ENCODE measurements around the gene RHBDD2. TPM values are rescaled to one million over a fixed set of nuclear protein-coding genes. Genes with fewer than 3 reads are reported as not detected.
"Not testable (repeated sequence)": the region's sequence is repeated elsewhere in the genome, so short reads cannot be mapped to it uniquely, and the experiment has no call there.

Gene RHBDD2
- total RNA-seq, 1 donor, result 27.5 TPM

DNA sequence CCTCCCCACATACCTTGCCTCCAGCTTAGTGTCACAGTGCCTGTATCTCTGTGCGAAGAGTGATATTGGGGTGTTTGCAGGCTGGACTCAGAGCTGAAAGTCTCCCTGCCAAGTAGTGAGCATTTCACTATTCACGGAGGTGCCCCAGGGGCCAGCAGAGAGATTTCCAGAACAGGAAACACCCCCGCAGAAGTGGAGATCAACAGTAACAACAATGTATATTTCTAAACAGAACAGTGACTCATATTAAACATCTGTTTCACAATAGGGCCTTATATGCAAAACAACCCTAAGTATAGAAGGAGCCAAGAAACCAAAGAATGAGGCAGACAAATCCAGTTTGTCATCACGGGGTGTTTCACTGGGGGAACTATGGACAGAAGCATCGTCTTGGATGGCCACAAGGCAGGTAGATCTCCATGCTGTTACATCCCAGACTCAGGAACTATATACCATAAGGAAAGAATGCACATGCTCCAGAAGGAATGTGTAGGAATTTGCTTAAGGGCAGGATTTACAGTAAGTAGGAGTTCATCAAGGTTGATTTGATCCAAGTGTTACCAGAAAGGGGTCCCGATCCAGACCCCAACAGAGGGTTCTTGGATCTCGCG is 35.9 kb upstream of the RHBDD2 start:
- peak overlapping the region; percentile 8 for H3K4me3 ChIP-seq (ENCODE audit: insufficient read depth, low read length)
- H3K79me2 ChIP-seq (ENCODE audit: insufficient read depth, low read length), result no peaks in the 10 kb centered on the region
- H2AFZ ChIP-seq (ENCODE audit: low read length), result no peak overlapping the region
- H4K20me1 ChIP-seq (ENCODE audit: insufficient read depth, low read length), result no peaks in the 10 kb centered on the region
- no peaks in the 10 kb centered on the region for H3K27me3 ChIP-seq (ENCODE audit: insufficient read depth, low read length)
- H3K4me2 ChIP-seq (ENCODE audit: insufficient read depth, low read length), result peak overlapping the region; percentile 60
- H3K27ac ChIP-seq (ENCODE audit: low read depth, low read length), result no peak overlapping the region
- peak; percentile 78 for DNase-seq (ENCODE audit: insufficient read length, low spot score, missing footprints)
- TF ChIP-seq, protein P1, sequence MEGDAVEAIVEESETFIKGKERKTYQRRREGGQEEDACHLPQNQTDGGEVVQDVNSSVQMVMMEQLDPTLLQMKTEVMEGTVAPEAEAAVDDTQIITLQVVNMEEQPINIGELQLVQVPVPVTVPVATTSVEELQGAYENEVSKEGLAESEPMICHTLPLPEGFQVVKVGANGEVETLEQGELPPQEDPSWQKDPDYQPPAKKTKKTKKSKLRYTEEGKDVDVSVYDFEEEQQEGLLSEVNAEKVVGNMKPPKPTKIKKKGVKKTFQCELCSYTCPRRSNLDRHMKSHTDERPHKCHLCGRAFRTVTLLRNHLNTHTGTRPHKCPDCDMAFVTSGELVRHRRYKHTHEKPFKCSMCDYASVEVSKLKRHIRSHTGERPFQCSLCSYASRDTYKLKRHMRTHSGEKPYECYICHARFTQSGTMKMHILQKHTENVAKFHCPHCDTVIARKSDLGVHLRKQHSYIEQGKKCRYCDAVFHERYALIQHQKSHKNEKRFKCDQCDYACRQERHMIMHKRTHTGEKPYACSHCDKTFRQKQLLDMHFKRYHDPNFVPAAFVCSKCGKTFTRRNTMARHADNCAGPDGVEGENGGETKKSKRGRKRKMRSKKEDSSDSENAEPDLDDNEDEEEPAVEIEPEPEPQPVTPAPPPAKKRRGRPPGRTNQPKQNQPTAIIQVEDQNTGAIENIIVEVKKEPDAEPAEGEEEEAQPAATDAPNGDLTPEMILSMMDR (IDR thresholded peaks at IDR 0.05; ENCODE audit: extremely low read depth, low read depth, low read length), result no peak
- no peaks in the 10 kb centered on the region for H3K36me3 ChIP-seq (ENCODE audit: insufficient read depth, low read length)
- peaks cover 5% of the 10 kb centered on the region for H3K4me1 ChIP-seq (ENCODE audit: insufficient read depth, low read length)
- no peaks in the 10 kb centered on the region for H3K9me3 ChIP-seq (ENCODE audit: low read depth, low read length)

- H3K36me3 ChIP-seq (ENCODE audit: insufficient read depth, low read length), result no peaks in the 10 kb centered on the region
These were observed 35.2 kb upstream of the RHBDD2 start for GRCh38 chr7:75843613-75844116.

DNA sequence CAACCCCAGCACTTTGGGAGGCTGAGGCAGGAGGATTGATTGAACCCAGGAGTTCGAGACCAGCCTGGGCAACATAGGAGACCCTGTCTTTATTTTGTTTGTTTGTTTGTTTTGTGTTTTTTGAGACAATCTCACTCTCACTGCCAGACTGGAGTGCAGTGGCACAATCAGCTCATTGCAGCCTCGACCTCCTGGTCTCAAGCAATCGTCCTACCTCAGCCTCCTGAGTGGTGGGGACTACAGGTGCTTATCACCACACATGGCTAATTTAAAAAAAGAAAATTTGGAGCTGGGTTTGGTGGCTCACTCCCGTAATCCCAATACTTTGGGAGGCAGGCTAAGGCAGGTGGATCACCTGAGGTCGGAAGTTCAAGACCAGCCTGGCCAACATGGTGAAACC is 34.7 kb upstream of the RHBDD2 start:
- Histone ChIP-seq H3K9me3 (ENCODE audit: low read depth, low read length) (no peaks in the 10 kb centered on the region), H3K36me3 (ENCODE audit: insufficient read depth, low read length) (no peaks in the 10 kb centered on the region), H3K27ac (ENCODE audit: low read depth, low read length) (no peak overlapping the region), H3K4me2 (ENCODE audit: insufficient read depth, low read length) (no peak overlapping the region), H3K4me3 (ENCODE audit: insufficient read depth, low read length) (no peak overlapping the region), H3K79me2 (ENCODE audit: insufficient read depth, low read length) (no peaks in the 10 kb centered on the region), H3K27me3 (ENCODE audit: insufficient read depth, low read length) (no peaks in the 10 kb centered on the region), H4K20me1 (ENCODE audit: insufficient read depth, low read length) (no peaks in the 10 kb centered on the region), H3K4me1 (ENCODE audit: insufficient read depth, low read length) (peaks cover 5% of the 10 kb centered on the region), H2AFZ (ENCODE audit: low read length) (no peak overlapping the region)
- DNase-seq (ENCODE audit: insufficient read length, low spot score, missing footprints), result no peak
- TF ChIP-seq, protein P1 (IDR thresholded peaks at IDR 0.05; ENCODE audit: extremely low read depth, low read depth, low read length), result no peak

More at GRCh38 chr7:75843613-75844116, 35.2 kb upstream of the RHBDD2 start:
- no peaks in the 10 kb centered on the region for H3K79me2 ChIP-seq (ENCODE audit: insufficient read depth, low read length)
- no peaks in the 10 kb centered on the region for H3K9me3 ChIP-seq (ENCODE audit: low read depth, low read length)
- no peak overlapping the region for H3K27ac ChIP-seq (ENCODE audit: low read depth, low read length)
- no peaks in the 10 kb centered on the region for H3K27me3 ChIP-seq (ENCODE audit: insufficient read depth, low read length)
- no peak overlapping the region for H2AFZ ChIP-seq (ENCODE audit: low read length)
- H3K4me1 ChIP-seq (ENCODE audit: insufficient read depth, low read length), result peaks cover 5% of the 10 kb centered on the region
- no peaks in the 10 kb centered on the region for H4K20me1 ChIP-seq (ENCODE audit: insufficient read depth, low read length)
- no peak for DNase-seq (ENCODE audit: insufficient read length, low spot score, missing footprints)
- no peak overlapping the region for H3K4me2 ChIP-seq (ENCODE audit: insufficient read depth, low read length)
- H3K4me3 ChIP-seq (ENCODE audit: insufficient read depth, low read length), result no peak overlapping the region
- TF ChIP-seq, protein P1 (IDR thresholded peaks at IDR 0.05; ENCODE audit: extremely low read depth, low read depth, low read length), result no peak

- H3K4me3 ChIP-seq (ENCODE audit: insufficient read depth, low read length); H3K79me2 ChIP-seq (ENCODE audit: insufficient read depth, low read length); DNase-seq (ENCODE audit: insufficient read length, low spot score, missing footprints); H3K27me3 ChIP-seq (ENCODE audit: insufficient read depth, low read length); H2AFZ ChIP-seq (ENCODE audit: low read length); H3K4me1 ChIP-seq (ENCODE audit: insufficient read depth, low read length); H3K4me2 ChIP-seq (ENCODE audit: insufficient read depth, low read length); H3K27ac ChIP-seq (ENCODE audit: low read depth, low read length); H3K36me3 ChIP-seq (ENCODE audit: insufficient read depth, low read length); H4K20me1 ChIP-seq (ENCODE audit: insufficient read depth, low read length); H3K9me3 ChIP-seq (ENCODE audit: low read depth, low read length): not testable (repeated sequence)
These were observed 33.7 kb upstream of the RHBDD2 start for GRCh38 chr7:75845132-75845531.
